AG04450 (cell line): ENCODE results near the gene EIF2B4. TPM values are rescaled to one million over a fixed set of nuclear protein-coding genes. Genes with fewer than 3 reads are reported as not detected.

Experiments used
- CTCF ChIA-PET: fragments of 300-600, 350-600 bp; formaldehyde crosslinking; extraction: SDS; loops from one replicate; lab custom pipeline; 2022; ENCODE audit warnings: antibody characterized with exemption, inconsistent platforms; lab: Charles Lee
- POLR2A ChIA-PET: fragments of 350-600 bp; formaldehyde crosslinking; extraction: SDS; loops from one replicate; lab custom pipeline; 2021; ENCODE audit warnings: antibody characterized with exemption, inconsistent platforms; lab: Yijun Ruan, JAX
- DNase-seq: peaks from one replicate; pipeline ENCODE4 v3.0.0-alpha.2; 2011; ENCODE audit warnings: low read depth, low spot score
- H3K27ac ChIP-seq: one replicate; pipeline ENCODE4 v1.5.1; 2012; ENCODE audit warnings: low read depth, low read length, control low read depth
- H3K27me3 ChIP-seq: one replicate; pipeline ENCODE4 v1.6.0; 2012; ENCODE audit warnings: low read length; ENCODE audit not compliant: control insufficient read depth, insufficient read depth
- H3K4me3 ChIP-seq: 2 replicates; pipeline ENCODE4 v1.5.1; 2011; ENCODE audit warnings: mild to moderate bottlenecking, low read depth, low read length, control low read depth
- H3K9me3 ChIP-seq: 2 replicates; pipeline ENCODE4 v1.5.1; 2012; ENCODE audit warnings: low read length; ENCODE audit not compliant: control insufficient read depth, insufficient read depth
- CTCF ChIP-seq: IDR thresholded peaks from 2 replicates; pipeline ENCODE4 v1.5.1; 2011; ENCODE audit warnings: low read depth, low read length, control low read depth, inconsistent platforms
- polyA plus RNA-seq: library from polyadenylated mRNA; depleted of rRNA; stranded (reverse); fragments of >200 nt; gene quantifications from 2 replicates; pipeline ENCODE4 v1.2.3, GENCODE V29; 2011

The EIF2B4 gene
- polyA plus RNA-seq, 1 experiment, result 43.0 TPM

GRCh38 chr2:27408601-27409320, 38.6 kb upstream of the EIF2B4 start:
- no peak for DNase-seq
- peak overlapping the region; percentile 89 for H3K4me3 ChIP-seq
- H3K27ac ChIP-seq, result peak overlapping the region; percentile 31
- CTCF ChIA-PET, result interaction anchor here (1.4 to 3.4 kb wide), 4 partner anchors 8 to 274 kb away, joined by 3 to 16 read pairs (median 8); no protein-coding TSS in a partner anchor
- POLR2A ChIA-PET, result interaction anchor here (0.7 to 3.1 kb wide), 5 partner anchors 17 to 220 kb away, joined by 3 to 43 read pairs (median 8); partner anchors contain the start of genes CCDC121, GPN1, NRBP1 and ZNF512
- peaks cover 3% of the 10 kb centered on the region for H3K27me3 ChIP-seq
- no peak for TF ChIP-seq CTCF
- peaks cover 2% of the 10 kb centered on the region; the same call in 1 of the 2 replicates for H3K9me3 ChIP-seq

- TF ChIP-seq CTCF, result peak; percentile 70
- DNase-seq, result no peak
- H3K27ac ChIP-seq, result no peak overlapping the region
Measured at GRCh38 chr2:27407798-27408491, 37.8 kb upstream of the EIF2B4 start.

GRCh38 chr2:27400348-27401135, 30.4 kb upstream of the EIF2B4 start:
- POLR2A ChIA-PET, result no interaction called here
- Histone ChIP-seq H3K27me3 (no peaks in the 10 kb centered on the region), H3K9me3 (no peaks in the 10 kb centered on the region; the same call in 1 of the 2 replicates), H3K27ac (no peak overlapping the region), H3K4me3 (no peak overlapping the region)
- DNase-seq, result no peak
- TF ChIP-seq CTCF, result no peak
- CTCF ChIA-PET, result interaction anchor here (0.8 to 1.3 kb wide), 4 partner anchors 9 to 283 kb away, joined by 3 to 7 read pairs (median 3); partner anchors contain the start of gene PPM1G

More at GRCh38 chr2:27407798-27408491, 37.8 kb upstream of the EIF2B4 start:
- Histone ChIP-seq H3K9me3 (peaks cover 2% of the 10 kb centered on the region; the same call in 1 of the 2 replicates), H3K4me3 (peak overlapping the region; percentile 89), H3K27me3 (peaks cover 3% of the 10 kb centered on the region)
- CTCF ChIA-PET, result interaction anchor here (1.4 to 3.4 kb wide), 3 partner anchors 14 to 275 kb away, joined by 5 to 16 read pairs (median 12); no protein-coding TSS in a partner anchor
- POLR2A ChIA-PET, result interaction anchor here (0.7 to 3.1 kb wide), 2 partner anchors 21 to 41 kb away, joined by 3 to 43 read pairs; partner anchors contain the start of gene NRBP1

- TF ChIP-seq CTCF, result no peak
- no peak overlapping the region for H3K4me3 ChIP-seq
- H3K27me3 ChIP-seq, result no peaks in the 10 kb centered on the region
- H3K27ac ChIP-seq, result no peak overlapping the region
- POLR2A ChIA-PET, result no interaction called here
- CTCF ChIA-PET, result no interaction called here
- no peaks in the 10 kb centered on the region; the same call in 1 of the 2 replicates for H3K9me3 ChIP-seq
- no peak for DNase-seq
Measured at GRCh38 chr2:27398962-27399361, 28.8 kb upstream of the EIF2B4 start.
